Lower lobe of right lung (tissue), 2 donors: Measurements from ENCODE around the gene FAM131B. TPM values are rescaled to one million over a fixed set of nuclear protein-coding genes. Genes with fewer than 3 reads are reported as not detected.
A peak's percentile ranks its signal among the peaks of the same experiment; 100 is the strongest.

Experiments used
- ATAC-seq, 2 donors: fragments of 200-7000 bp; cut with Tn5 transposase; one replicate each; pipeline ENCODE4 v1.9.1; 2020 to 2022; ENCODE audit warnings: mild to moderate bottlenecking in 2 of 2, moderate library complexity in 2 of 2
- DNase-seq: peaks from one replicate; pipeline ENCODE4 v3.0.0-alpha.2; 2020
- H3K27ac ChIP-seq: fragments of 200-600 bp; one replicate; pipeline ENCODE4 v1.8.0; 2022
- H3K27me3 ChIP-seq: fragments of 200-600 bp; one replicate; pipeline ENCODE4 v1.8.0; 2022; ENCODE audit warnings: low read depth
- H3K36me3 ChIP-seq: fragments of 200-600 bp; one replicate; pipeline ENCODE4 v1.8.0; 2022; ENCODE audit warnings: mild to moderate bottlenecking
- H3K4me1 ChIP-seq: fragments of 200-600 bp; one replicate; pipeline ENCODE4 v1.8.0; 2022
- H3K4me3 ChIP-seq: fragments of 200-600 bp; one replicate; pipeline ENCODE4 v1.8.0; 2022; ENCODE audit warnings: mild to moderate bottlenecking
- H3K9me3 ChIP-seq: fragments of 200-600 bp; one replicate; pipeline ENCODE4 v1.8.0; 2022
- CTCF ChIP-seq: fragments of 200-600 bp; IDR thresholded peaks from one replicate; pipeline ENCODE4 v1.8.0; 2022; ENCODE audit warnings: antibody characterized with exemption, mild to moderate bottlenecking
- intact Hi-C: fragments of 100-400 bp; cut with DNase I; formaldehyde crosslinking; loops from one replicate; pipeline ENCODE4 v1.11.0; 2022
- long read RNA-seq: library from polyadenylated mRNA; unstranded; transcript quantifications from one replicate; pipeline ENCODE4 v2.0.0, GENCODE V29; 2021
- total RNA-seq: library from RNA; stranded (reverse); fragmentation: NEBNext Ultra II Directional; extraction: Animal tissue kit (Norgen Biotek cat#: 25700); gene quantifications from one replicate; pipeline ENCODE4 v1.2.1, GENCODE V29; 2021
- donor health status: DM: no; HTN: yes; CAD: no; lungs with severe emphysema.

Gene FAM131B
- 0.53 TPM for total RNA-seq
- long read RNA-seq: 0 reads

- no peak within 1 kb of the TSS for H3K27ac ChIP-seq
- H3K27me3 ChIP-seq: peaks cover 42% of the 10 kb centered on the region
- peaks cover 14% of the 10 kb centered on the region for H3K4me1 ChIP-seq
- peak; percentile 55 for DNase-seq
- no peaks in the 10 kb centered on the region for H3K9me3 ChIP-seq
- H3K36me3 ChIP-seq: no peaks in the 10 kb centered on the region
- intact Hi-C loops: no loop called here
- ATAC-seq: peak; percentile 49 to 54
- TF ChIP-seq CTCF: no peak
- peak within 1 kb of the TSS; percentile 60 for H3K4me3 ChIP-seq
Measured at GRCh38 chr7:143362131-143363015, at the start of gene FAM131B. FAM131B (minus strand) TSS chr7:143362713; CDS start chr7:143362603, 110 bp downstream.

- intact Hi-C loops: loop anchor here (10.0 kb wide), 1 partner anchor 167 kb away; no protein-coding TSS in a partner anchor
- Histone ChIP-seq H3K36me3 (no peaks in the 10 kb centered on the region), H3K9me3 (no peaks in the 10 kb centered on the region), H3K27me3 (no peaks in the 10 kb centered on the region), H3K4me1 (peaks cover 46% of the 10 kb centered on the region), H3K27ac (no peak overlapping the region), H3K4me3 (no peak overlapping the region)
- no peak for TF ChIP-seq CTCF
- no peak for ATAC-seq
- DNase-seq: no peak
Measured at GRCh38 chr7:143411976-143412708, 49.6 kb upstream of the FAM131B start.

- peaks cover 39% of the 10 kb centered on the region for H3K4me1 ChIP-seq
- no peak for TF ChIP-seq CTCF
- H3K36me3 ChIP-seq: no peaks in the 10 kb centered on the region
- no peaks in the 10 kb centered on the region for H3K9me3 ChIP-seq
- ATAC-seq (no peak), DNase-seq (no peak)
- no peaks in the 10 kb centered on the region for H3K27me3 ChIP-seq
- H3K4me3 ChIP-seq: no peak overlapping the region
- peak overlapping the region; percentile 46 for H3K27ac ChIP-seq
- intact Hi-C loops: loop anchor here (10.0 kb wide), 1 partner anchor 166 kb away; no protein-coding TSS in a partner anchor
Measured at GRCh38 chr7:143410521-143411004, 48.0 kb upstream of the FAM131B start.

- peaks cover 39% of the 10 kb centered on the region for H3K4me1 ChIP-seq
- H3K4me3 ChIP-seq: peak within 1 kb of the TSS; percentile 54
- H3K27ac ChIP-seq: peak within 1 kb of the TSS; percentile 39
- H3K27me3 ChIP-seq: no peaks in the 10 kb centered on the region
- ATAC-seq: peak; percentile 86 to 91
- TF ChIP-seq CTCF: peak; percentile 47
- peak; percentile 77 for DNase-seq
- no peaks in the 10 kb centered on the region for H3K9me3 ChIP-seq
- no peaks in the 10 kb centered on the region for H3K36me3 ChIP-seq
- intact Hi-C loops: no loop called here
Measured at GRCh38 chr7:143408686-143409561, 46.4 kb upstream of the FAM131B start, which contains the start of gene EPHA1. EPHA1 (minus strand) TSS chr7:143408856; CDS start chr7:143408805, 51 bp downstream.
